Ureter (tissue), 1 donor: Measurements from ENCODE around the gene CAMTA1. TPM values are rescaled to one million over a fixed set of nuclear protein-coding genes. Genes with fewer than 3 reads are reported as not detected.
"Not testable (repeated sequence)": the region's sequence is repeated elsewhere in the genome, so short reads cannot be mapped to it uniquely, and the experiment has no call there.

ENCODE experiments used
- DNase-seq: peaks from one replicate; pipeline ENCODE4 v3.0.0-alpha.2; 2020; ENCODE audit warnings: low spot score
- total RNA-seq: library from RNA; stranded (reverse); gene quantifications from one replicate; pipeline ENCODE4 v1.2.4, GENCODE V29; 2023
- donor health status: DM: yes; HTN: yes; CAD: no.

CAMTA1 gene
- total RNA-seq, 1 donor from 2014 or later, result 88.1 TPM

DNA sequence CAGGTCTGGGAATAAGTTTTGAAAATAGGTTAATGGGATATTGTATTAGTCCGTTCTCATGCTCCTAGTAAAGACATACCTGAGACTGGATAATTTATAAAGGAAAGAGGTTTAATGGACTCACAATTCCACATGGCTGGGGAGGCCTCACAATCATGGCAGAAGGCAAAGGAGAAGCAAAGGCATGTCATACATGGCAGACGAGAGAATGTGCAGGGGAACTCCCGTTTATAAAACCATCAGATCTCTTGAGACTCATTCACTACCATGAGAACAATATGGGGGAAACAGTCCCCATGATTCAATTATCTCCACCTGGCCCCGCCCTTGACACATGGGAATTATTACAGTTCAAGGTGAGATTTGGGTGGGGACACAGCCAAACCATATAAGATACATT is 60.5 kb downstream of the CAMTA1 start:
- not testable (repeated sequence) for DNase-seq

DNA sequence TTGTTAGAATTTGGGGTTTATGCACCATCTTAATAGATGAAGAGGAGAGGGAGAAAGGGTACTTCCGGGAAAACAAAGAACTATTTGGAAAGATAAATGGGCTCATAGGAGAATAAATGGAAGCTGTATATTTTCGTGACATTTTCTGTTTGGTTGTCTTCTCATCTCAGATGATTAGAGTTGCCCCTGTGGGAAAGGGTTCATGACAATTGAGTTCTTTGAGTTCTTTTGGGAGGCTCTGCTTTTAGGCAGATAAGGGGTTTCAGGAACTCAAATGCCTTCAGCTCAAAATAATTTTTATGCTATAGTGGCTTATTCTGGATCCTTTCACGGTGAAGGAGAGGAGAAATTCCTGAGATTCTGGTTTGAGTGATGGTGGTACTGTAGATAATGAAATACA is 63.6 kb downstream of the CAMTA1 start:
- DNase-seq, result no peak

GRCh38 chr1:6850537-6850936 is 65.3 kb downstream of the CAMTA1 start:
- DNase-seq, result no peak

- no peak for DNase-seq
These were observed 67.1 kb downstream of the CAMTA1 start for GRCh38 chr1:6852136-6852890.

DNA sequence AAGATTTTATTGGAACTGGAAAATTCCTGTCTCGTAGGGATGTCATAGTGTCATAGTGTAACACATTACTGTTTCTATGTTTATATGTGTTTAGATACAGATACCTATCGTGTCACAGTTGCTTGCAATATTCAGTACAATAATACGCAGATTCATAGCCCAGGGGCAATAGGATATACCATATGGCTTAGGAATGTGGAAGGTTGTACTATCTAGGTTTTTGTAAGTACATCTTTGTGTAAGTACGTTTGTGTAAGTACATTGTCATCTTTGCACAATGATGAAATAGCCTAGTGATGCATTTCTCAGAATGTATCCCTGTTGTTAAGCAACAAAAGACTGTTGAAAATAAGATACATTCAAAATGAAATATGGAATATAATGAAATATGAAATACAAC is 68.9 kb downstream of the CAMTA1 start:
- no peak for DNase-seq

DNA sequence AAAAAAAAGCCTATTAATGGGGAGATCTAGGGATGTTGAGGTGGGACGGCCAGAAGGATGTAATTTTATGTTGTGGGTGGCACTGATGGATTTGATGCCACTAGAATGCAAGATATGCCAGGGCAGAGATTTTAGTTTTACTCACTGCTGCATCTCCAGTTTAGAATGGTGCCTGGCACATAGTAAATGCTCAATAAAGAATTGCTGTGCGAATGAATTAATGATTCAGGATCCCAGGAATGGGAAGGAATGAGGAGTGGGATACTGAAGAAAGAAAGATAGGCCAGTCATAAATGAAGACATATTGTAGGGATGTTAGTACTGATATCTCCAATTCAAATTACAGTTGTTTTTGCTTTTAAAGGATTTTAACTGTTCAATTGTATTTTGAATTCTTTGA is 72.6 kb downstream of the CAMTA1 start:
- DNase-seq, result no peak

- no peak for DNase-seq
These were observed 73.3 kb downstream of the CAMTA1 start for GRCh38 chr1:6858596-6858995.

GRCh38 chr1:6859415-6860343 is 74.4 kb downstream of the CAMTA1 start:
- DNase-seq, result no peak

DNA sequence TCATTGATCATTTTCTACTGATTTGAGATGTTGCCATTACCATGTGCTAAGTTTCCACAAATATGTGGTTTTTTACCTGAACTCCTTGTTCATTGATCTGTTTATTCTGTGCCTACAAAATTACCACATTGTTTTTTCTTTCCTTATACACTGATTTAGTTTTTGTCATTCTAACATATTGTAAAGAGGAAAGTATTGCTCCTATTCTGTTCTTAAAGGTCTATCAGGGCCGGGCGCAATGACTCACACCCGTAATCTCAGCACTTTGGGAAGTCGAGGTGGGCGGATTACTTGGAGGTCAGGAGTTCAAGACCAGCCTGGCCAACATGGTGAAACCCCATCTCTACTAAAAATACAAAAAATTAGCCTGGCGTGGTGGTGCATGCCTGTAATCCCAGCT is 75.1 kb downstream of the CAMTA1 start:
- DNase-seq, result no peak

GRCh38 chr1:6861075-6861724 is 75.9 kb downstream of the CAMTA1 start:
- no peak for DNase-seq

DNA sequence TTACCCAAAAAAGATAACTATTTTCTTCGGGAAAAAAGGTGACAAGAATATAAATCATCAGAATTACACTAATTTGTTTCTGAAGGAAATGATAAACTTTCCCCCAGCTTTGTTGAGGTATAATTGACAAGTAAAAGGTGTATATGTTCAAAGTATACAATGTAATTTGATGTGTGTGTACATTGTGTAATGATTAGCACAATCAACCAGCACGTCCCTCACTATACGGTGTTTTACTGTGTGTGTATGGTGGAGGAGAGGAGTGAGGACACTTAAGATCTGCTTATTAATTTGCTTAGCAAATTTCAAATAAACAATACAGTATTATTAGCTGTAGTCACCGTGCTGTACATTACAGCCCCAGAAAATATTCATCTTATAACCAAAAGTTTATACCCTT is 77.7 kb downstream of the CAMTA1 start:
- DNase-seq, result no peak

- no peak for DNase-seq
These were observed 78.9 kb downstream of the CAMTA1 start for GRCh38 chr1:6864166-6864565.

- no peak for DNase-seq
These were observed 81.6 kb downstream of the CAMTA1 start for GRCh38 chr1:6866825-6867224.

GRCh38 chr1:6867321-6867720 is 82.1 kb downstream of the CAMTA1 start:
- DNase-seq, result no peak

- no peak for DNase-seq
These were observed 82.7 kb downstream of the CAMTA1 start for GRCh38 chr1:6867729-6868659.

DNA sequence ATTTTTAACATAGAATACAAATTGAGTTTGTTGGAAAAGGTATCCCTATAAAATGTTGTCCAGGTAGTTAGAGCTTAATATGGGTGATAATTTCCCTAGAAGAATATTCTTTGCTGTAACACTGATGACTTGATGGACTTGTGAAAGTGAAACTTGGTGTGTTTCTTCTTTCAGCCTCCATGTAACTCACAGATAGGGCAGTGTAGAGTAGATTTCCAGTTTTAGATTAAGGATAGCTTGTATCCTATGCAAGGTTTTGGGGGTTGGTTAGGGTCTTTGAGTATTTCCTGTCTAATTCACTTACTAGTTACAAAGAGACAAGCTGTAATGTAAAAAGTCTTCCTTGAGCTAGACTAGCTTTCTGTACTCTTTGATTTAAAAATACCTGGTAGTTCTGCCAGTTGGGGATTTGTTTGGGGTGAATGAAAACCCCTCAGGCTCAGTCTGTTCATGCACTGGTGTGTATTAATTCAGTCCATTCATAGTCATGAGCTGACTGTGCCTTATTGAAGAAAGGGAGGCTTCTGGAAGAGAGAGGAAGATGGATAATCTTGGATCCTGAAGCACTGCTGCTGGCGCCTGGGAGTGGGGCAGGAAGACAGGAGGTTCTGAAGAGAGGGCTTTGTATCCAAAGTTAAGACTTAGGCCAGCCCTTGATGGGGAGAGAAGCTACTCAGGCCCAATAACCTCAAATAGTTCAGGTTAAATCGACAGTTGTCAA is 83.6 kb downstream of the CAMTA1 start:
- no peak for DNase-seq

DNA sequence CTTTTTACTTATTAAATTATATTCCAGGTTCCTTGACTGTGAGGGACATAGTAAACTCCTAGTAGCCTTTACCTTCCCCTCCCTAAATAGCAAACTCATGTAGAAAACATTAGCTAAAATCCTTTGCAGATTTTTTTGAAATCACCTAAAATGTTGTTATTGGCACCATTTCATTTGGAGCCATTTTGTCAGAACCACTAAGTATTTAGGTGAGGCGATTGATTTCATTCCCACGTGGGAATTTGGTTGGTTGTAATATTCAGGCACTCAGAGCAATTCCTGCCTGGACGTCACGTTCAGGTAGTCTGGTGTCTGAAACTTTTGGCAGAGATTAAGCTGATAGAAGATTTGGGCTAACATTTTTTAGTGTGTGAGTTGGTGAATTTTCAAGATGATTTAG is 84.3 kb downstream of the CAMTA1 start:
- DNase-seq, result no peak

GRCh38 chr1:6870086-6870485 is 84.8 kb downstream of the CAMTA1 start:
- DNase-seq, result no peak

DNA sequence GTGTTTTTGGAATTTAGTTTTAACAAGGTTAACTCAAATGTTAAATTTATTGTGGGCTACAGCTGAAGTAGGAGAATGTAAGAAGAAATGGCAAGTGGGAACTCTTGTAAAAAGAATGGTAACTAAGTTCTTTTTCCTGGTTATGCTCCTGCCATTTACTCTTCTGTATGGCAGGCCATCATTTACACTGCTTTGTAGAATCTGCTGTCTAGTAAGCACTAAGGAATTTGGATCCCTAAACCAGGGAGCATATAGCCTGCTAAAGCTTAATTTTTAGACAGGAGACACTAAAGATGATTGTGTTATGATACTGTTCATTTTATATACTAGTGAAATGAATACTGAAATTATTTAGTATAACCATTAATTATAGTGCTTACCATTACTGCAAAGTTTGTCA is 85.3 kb downstream of the CAMTA1 start:
- no peak for DNase-seq

DNA sequence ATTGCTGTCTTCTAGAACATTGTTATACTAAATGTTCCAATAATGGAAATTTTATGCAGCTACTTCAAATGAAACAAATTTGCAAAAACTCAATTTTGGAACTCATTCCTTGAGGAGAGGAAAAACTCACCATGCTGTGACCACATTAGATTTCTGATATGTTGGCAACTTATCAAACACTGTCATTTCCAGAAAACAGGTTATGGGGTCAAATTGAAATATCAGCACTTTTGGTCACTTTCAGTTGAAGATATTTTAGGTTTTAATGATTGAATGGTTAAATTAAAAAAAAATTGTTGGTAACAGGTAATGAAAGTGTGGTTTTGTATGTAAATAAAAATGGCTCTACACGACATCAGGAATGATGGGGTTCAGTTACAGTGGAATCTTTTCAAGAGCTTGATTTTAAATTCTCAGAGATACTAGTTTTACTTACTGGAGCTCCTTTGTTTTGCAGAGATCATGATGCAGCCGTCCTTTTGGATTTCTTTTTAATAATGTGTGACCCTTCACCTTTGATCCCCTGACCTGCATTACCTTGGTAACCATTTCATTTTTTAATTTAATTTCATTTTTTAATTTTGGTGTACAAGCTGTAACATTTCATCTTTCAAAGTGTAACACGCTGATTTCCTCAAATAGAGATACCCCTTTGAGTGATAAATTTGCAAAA is 86.2 kb downstream of the CAMTA1 start:
- no peak for DNase-seq
